SK-N-SH (cell line): ENCODE measurements around the gene ARID1B. TPM values are rescaled to one million over a fixed set of nuclear protein-coding genes. Genes with fewer than 3 reads are reported as not detected.

Experiments used
- CTCF ChIA-PET: fragments of 300-600, 350-600 bp; formaldehyde crosslinking; extraction: SDS; loops from one replicate; lab custom pipeline; 2021; lab: Yijun Ruan, JAX
- POLR2A ChIA-PET: fragments of 350-600 bp; sonication (Branson Sonifier 250); formaldehyde crosslinking; extraction: SDS; loops from one replicate; lab custom pipeline; 2020; ENCODE audit warnings: antibody characterized with exemption, inconsistent platforms; lab: Yijun Ruan, JAX
- DNase-seq: peaks from one replicate; pipeline ENCODE4 v3.0.0; 2012
- H2AFZ ChIP-seq: fragments of 200-600 bp; sonication (generic); 2 replicates; pipeline ENCODE4 v1.8.1; 2016; ENCODE audit warnings: antibody characterized with exemption, mild to moderate bottlenecking, low read depth
- H3F3A ChIP-seq: fragments of 200-600 bp; sonication (generic); replicated peaks from 2 replicates; pipeline ENCODE3; 2016; ENCODE audit warnings: antibody characterized with exemption, mild to moderate bottlenecking; ENCODE audit not compliant: insufficient read depth
- H3K27ac ChIP-seq, 2 experiments: fragments of 200-500 bp in 1 of 2; fragments of 200-600 bp in 1 of 2; sonication (Bioruptor generic) in 1 of 2; sonication (generic), shearing (Covaris generic) in 1 of 2; 2 replicates each; pipeline versions ENCODE4 v1.5.1 to v1.6.1; 2014 to 2016; ENCODE audit warnings: low read depth in 2 of 2, inconsistent platforms in 1 of 2, low read length in 1 of 2, mild to moderate bottlenecking in 1 of 2, mixed read lengths in 1 of 2
- H3K27me3 ChIP-seq: fragments of 200-600 bp; sonication (generic), shearing (Covaris generic); 2 replicates; pipeline ENCODE4 v1.6.1; 2016; ENCODE audit warnings: mixed run types; ENCODE audit not compliant: insufficient read depth
- H3K36me3 ChIP-seq, 2 experiments: fragments of 200-500 bp in 1 of 2; fragments of 200-600 bp in 1 of 2; sonication (Bioruptor generic) in 1 of 2; sonication (generic) in 1 of 2; replicated peaks in 1 of 2; 2 replicates each; pipeline versions ENCODE3 to v1.5.1; 2014 to 2016; ENCODE audit warnings: low read length in 1 of 2, mild to moderate bottlenecking in 1 of 2; ENCODE audit not compliant: insufficient read depth in 2 of 2, control insufficient read depth in 1 of 2
- H3K4me1 ChIP-seq, 2 experiments: fragments of 200-500 bp in 1 of 2; fragments of 200-600 bp in 1 of 2; sonication (Bioruptor generic) in 1 of 2; sonication (generic), shearing (Covaris generic) in 1 of 2; 2 replicates each; pipeline versions ENCODE4 v1.5.1 to v1.6.1; 2014 to 2016; ENCODE audit warnings: low read depth in 1 of 2, low read length in 1 of 2, mixed run types in 1 of 2; ENCODE audit not compliant: insufficient read depth in 2 of 2, control insufficient read depth in 1 of 2
- H3K4me2 ChIP-seq: fragments of 200-600 bp; sonication (generic), shearing (Covaris generic); 2 replicates; pipeline ENCODE4 v1.6.1; 2017; ENCODE audit warnings: mixed run types
- H3K4me3 ChIP-seq, 2 experiments: fragments of 200-500 bp in 1 of 2; fragments of 200-600 bp in 1 of 2; sonication (Bioruptor generic) in 1 of 2; sonication (generic), shearing (Covaris generic) in 1 of 2; 2 replicates each; pipeline versions ENCODE4 v1.5.1 to v1.8.1; 2014 to 2016; ENCODE audit warnings: low read depth in 2 of 2, inconsistent platforms in 1 of 2, low read length in 1 of 2, mild to moderate bottlenecking in 1 of 2, mixed read lengths in 1 of 2, moderate library complexity in 1 of 2
- H3K79me2 ChIP-seq: fragments of 200-600 bp; sonication (generic); 2 replicates; pipeline ENCODE4 v1.8.1; 2017; ENCODE audit warnings: mild to moderate bottlenecking; ENCODE audit not compliant: insufficient read depth
- H3K9ac ChIP-seq: fragments of 200-600 bp; sonication (generic); 2 replicates; pipeline ENCODE4 v1.6.1; 2017; ENCODE audit warnings: mixed run types
- H3K9me2 ChIP-seq: fragments of 200-600 bp; sonication (generic); 2 replicates; pipeline ENCODE4 v1.6.1; 2017; ENCODE audit warnings: mixed run types
- H3K9me3 ChIP-seq: fragments of 200-600 bp; sonication (generic); 2 replicates; pipeline ENCODE4 v1.6.1; 2017; ENCODE audit warnings: mixed run types, mild to moderate bottlenecking, moderate library complexity
- H4K20me1 ChIP-seq: fragments of 200-600 bp; sonication (generic); 2 replicates; pipeline ENCODE4 v1.6.1; 2017; ENCODE audit warnings: mild to moderate bottlenecking, mixed run types; ENCODE audit not compliant: insufficient read depth
- ELF1 ChIP-seq: IDR thresholded peaks from 2 replicates; pipeline ENCODE4 v1.4.0; 2012
- EP300 ChIP-seq, 2 experiments: IDR thresholded peaks; 2 replicates each; pipeline versions ENCODE4 v1.4.0 to v1.6.1; 2012; ENCODE audit warnings: borderline replicate concordance in 1 of 2, low read depth in 1 of 2, low read length in 1 of 2
- GATA2 ChIP-seq: sonication (generic); formaldehyde crosslinking; IDR thresholded peaks from 2 replicates; pipeline ENCODE4 v1.5.0; 2020; ENCODE audit warnings: mild to moderate bottlenecking, missing genetic modification reagents
- MXI1 ChIP-seq: IDR thresholded peaks from 2 replicates; pipeline ENCODE4 v1.6.1; 2012; ENCODE audit warnings: mild to moderate bottlenecking, low read depth, low read length, improper control_type of control experiment
- POLR2AphosphoS5 ChIP-seq: IDR thresholded peaks from 2 replicates; pipeline ENCODE4 v1.6.1; 2012; ENCODE audit warnings: low read depth, low read length
- TCF12 ChIP-seq: IDR thresholded peaks from 2 replicates; pipeline ENCODE4 v1.4.0; 2012
- WGBS: methylation state at CpG from one replicate; pipeline ENCODE4 v1.1.6; 2017; ENCODE audit warnings: low lambda C conversion rate; 5-methylcytosine and 5-hydroxymethylcytosine counted together
- polyA plus RNA-seq, 3 experiments: library from polyadenylated mRNA; depleted of rRNA; stranded (reverse); fragments of >200 nt; gene quantifications; 2 replicates each; pipeline ENCODE4 v1.2.3, GENCODE V29; 2012
- TF ChIP-seq, protein P1 (sequence below): IDR thresholded peaks from 2 replicates; pipeline ENCODE4 v1.4.0; 2012; ENCODE audit warnings: low read depth, borderline replicate concordance
- TF ChIP-seq, protein P2 (sequence below): IDR thresholded peaks from 2 replicates; pipeline ENCODE4; 2012
- TF ChIP-seq, protein P3 (sequence below): IDR thresholded peaks from 2 replicates; pipeline ENCODE4 v1.6.1; 2012; ENCODE audit warnings: mild to moderate bottlenecking, low read depth, low read length, moderate library complexity

ARID1B gene
- polyA plus RNA-seq, 1 of the 3 experiments (the other 2 are of a cell fraction): 13.6 TPM

DNA sequence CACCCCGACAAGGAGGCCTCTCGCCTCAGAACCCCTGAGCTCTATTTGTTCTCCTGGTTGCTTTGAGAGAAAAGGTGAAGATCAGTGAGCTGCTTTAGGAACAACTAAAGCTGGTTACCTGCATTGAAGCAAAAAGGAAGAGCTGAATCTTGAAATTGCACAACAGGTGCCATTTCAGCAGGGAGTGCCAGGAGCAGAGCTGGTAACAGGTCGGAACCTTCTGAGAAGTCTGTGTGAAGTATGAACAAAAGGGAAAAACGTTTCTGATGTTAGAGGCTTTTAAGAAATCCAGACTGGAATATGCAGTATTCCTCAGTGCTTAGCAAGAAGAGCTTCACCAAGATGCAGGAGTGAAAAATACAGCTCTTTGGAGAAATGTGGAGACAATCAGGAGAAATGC lies 382.2 kb downstream of the ARID1B start:
- Histone ChIP-seq H4K20me1 (no peaks in the 10 kb centered on the region), H3K9me2 (no peaks in the 10 kb centered on the region), H3K27me3 (no peaks in the 10 kb centered on the region), H3F3A (no peaks in the 10 kb centered on the region), H3K4me3 (no peak overlapping the region), H3K79me2 (peaks cover 7% of the 10 kb centered on the region; the same call in 1 of the 2 replicates), H3K27ac (no peak overlapping the region), H3K9ac (no peak overlapping the region), H3K4me2 (no peak overlapping the region), H2AFZ (no peak overlapping the region), H3K4me1 (peaks cover 0 to 31% of the 10 kb centered on the region in 2 experiments; a peak in 2 of 4 replicates), H3K9me3 (no peaks in the 10 kb centered on the region), H3K36me3 (peaks cover 3 to 18% of the 10 kb centered on the region in 2 experiments)
- CTCF ChIA-PET: interaction anchor here (1.2 to 3.1 kb wide), 5 partner anchors 17 to 125 kb away, joined by 4 to 11 read pairs (median 5); no protein-coding TSS in a partner anchor
- no peak for DNase-seq
- POLR2A ChIA-PET: no interaction called here
- whole genome bisulfite sequencing: 85% methylated on average over 4 of the region's 4 CpGs
- TF ChIP-seq, protein P1, sequence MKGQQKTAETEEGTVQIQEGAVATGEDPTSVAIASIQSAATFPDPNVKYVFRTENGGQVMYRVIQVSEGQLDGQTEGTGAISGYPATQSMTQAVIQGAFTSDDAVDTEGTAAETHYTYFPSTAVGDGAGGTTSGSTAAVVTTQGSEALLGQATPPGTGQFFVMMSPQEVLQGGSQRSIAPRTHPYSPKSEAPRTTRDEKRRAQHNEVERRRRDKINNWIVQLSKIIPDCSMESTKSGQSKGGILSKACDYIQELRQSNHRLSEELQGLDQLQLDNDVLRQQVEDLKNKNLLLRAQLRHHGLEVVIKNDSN: no peak
- TF ChIP-seq MXI1 (no peak), POLR2AphosphoS5 (no peak), TCF12 (no peak)
- TF ChIP-seq, protein P2, sequence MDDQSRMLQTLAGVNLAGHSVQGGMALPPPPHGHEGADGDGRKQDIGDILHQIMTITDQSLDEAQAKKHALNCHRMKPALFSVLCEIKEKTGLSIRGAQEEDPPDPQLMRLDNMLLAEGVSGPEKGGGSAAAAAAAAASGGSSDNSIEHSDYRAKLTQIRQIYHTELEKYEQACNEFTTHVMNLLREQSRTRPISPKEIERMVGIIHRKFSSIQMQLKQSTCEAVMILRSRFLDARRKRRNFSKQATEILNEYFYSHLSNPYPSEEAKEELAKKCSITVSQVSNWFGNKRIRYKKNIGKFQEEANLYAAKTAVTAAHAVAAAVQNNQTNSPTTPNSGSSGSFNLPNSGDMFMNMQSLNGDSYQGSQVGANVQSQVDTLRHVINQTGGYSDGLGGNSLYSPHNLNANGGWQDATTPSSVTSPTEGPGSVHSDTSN: no peak
- TF ChIP-seq, protein P3, sequence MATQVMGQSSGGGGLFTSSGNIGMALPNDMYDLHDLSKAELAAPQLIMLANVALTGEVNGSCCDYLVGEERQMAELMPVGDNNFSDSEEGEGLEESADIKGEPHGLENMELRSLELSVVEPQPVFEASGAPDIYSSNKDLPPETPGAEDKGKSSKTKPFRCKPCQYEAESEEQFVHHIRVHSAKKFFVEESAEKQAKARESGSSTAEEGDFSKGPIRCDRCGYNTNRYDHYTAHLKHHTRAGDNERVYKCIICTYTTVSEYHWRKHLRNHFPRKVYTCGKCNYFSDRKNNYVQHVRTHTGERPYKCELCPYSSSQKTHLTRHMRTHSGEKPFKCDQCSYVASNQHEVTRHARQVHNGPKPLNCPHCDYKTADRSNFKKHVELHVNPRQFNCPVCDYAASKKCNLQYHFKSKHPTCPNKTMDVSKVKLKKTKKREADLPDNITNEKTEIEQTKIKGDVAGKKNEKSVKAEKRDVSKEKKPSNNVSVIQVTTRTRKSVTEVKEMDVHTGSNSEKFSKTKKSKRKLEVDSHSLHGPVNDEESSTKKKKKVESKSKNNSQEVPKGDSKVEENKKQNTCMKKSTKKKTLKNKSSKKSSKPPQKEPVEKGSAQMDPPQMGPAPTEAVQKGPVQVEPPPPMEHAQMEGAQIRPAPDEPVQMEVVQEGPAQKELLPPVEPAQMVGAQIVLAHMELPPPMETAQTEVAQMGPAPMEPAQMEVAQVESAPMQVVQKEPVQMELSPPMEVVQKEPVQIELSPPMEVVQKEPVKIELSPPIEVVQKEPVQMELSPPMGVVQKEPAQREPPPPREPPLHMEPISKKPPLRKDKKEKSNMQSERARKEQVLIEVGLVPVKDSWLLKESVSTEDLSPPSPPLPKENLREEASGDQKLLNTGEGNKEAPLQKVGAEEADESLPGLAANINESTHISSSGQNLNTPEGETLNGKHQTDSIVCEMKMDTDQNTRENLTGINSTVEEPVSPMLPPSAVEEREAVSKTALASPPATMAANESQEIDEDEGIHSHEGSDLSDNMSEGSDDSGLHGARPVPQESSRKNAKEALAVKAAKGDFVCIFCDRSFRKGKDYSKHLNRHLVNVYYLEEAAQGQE: no peak

DNA sequence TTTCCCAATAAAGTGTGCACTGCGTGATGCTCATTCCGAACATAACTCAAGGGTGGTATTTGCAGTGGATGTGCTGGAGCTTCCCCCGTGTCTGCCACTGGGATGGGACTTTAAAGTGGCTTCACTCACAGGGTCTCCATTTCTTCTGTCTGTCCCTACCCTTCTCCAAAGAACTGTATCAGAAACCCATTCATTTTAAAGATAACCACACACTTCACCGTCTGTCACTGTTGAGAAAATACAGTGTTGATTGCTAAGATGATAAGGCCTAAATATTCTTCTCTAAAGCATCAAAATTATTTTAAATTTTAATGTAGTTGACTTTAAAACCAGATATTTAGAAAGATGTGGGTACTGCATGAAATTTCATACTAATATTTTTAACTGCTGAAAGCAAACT lies 384.7 kb downstream of the ARID1B start:
- ChIA-PET POLR2A (interaction anchor here (1.0 kb wide), 1 partner anchor 10 kb away, joined by 3 read pairs; no protein-coding TSS in a partner anchor), CTCF (interaction anchor here (0.7 to 3.1 kb wide), 3 partner anchors 22 to 127 kb away, joined by 3 to 11 read pairs (median 4); no protein-coding TSS in a partner anchor)
- Histone ChIP-seq H3K4me2 (no peak overlapping the region), H3K27ac (peak overlapping the region in 1 of 2 experiments; percentile 55; a peak in 2 of 4 replicates), H3K79me2 (peaks cover 3% of the 10 kb centered on the region; the same call in 1 of the 2 replicates), H3K4me3 (no peak overlapping the region), H3K4me1 (peaks cover 0 to 30% of the 10 kb centered on the region in 2 experiments; a peak in 2 of 4 replicates), H3K9me2 (no peaks in the 10 kb centered on the region), H2AFZ (no peak overlapping the region), H3K9me3 (no peaks in the 10 kb centered on the region), H3F3A (no peaks in the 10 kb centered on the region), H3K27me3 (no peaks in the 10 kb centered on the region), H3K36me3 (peaks cover 0 to 15% of the 10 kb centered on the region in 2 experiments), H4K20me1 (no peaks in the 10 kb centered on the region), H3K9ac (no peak overlapping the region)
- WGBS: 81% methylated on average over 4 of the region's 4 CpGs
- TF ChIP-seq ELF1 (no peak), EP300 (IDR thresholded peaks at IDR 0.05; ENCODE audit: borderline replicate concordance in 1 of 2, low read depth in 1 of 2, low read length in 1 of 2) (0 out of 4 replicates have a peak, but pooled peaks of 1 of the 2 experiments have one; percentile 29), TCF12 (peak; percentile 38; the same call in 1 of the 2 replicates), GATA2 (CRISPR knock-in tag) (peak; percentile 59)
- TF ChIP-seq, protein P2: peak; percentile 16; the same call in 1 of the 2 replicates
- TF ChIP-seq, protein P1: no peak
- DNase-seq: no peak
